Neural progenitor cell (in vitro differentiated cells): ENCODE results near the gene KISS1R. TPM values are rescaled to one million over a fixed set of nuclear protein-coding genes. Genes with fewer than 3 reads are reported as not detected.

ENCODE experiments used
- DNase-seq: peaks from one replicate; pipeline ENCODE4 v3.0.0-alpha.2; 2016; ENCODE audit warnings: low spot score
- H2AFZ ChIP-seq: fragments of 200-600 bp; sonication (generic); replicated peaks from 2 replicates; pipeline ENCODE4 v1.6.1; 2016; ENCODE audit warnings: antibody characterized with exemption
- H3F3A ChIP-seq: fragments of 200-600 bp; sonication (generic); 2 replicates; pipeline ENCODE4 v1.6.1; 2016; ENCODE audit warnings: antibody characterized with exemption, low read depth
- H3K27ac ChIP-seq: fragments of 200-600 bp; sonication (generic); 2 replicates; pipeline ENCODE4 v1.5.1; 2016; ENCODE audit warnings: mild to moderate bottlenecking
- H3K27me3 ChIP-seq: fragments of 200-600 bp; sonication (generic); 2 replicates; pipeline ENCODE4 v1.6.1; 2016; ENCODE audit warnings: mild to moderate bottlenecking, moderate library complexity
- H3K36me3 ChIP-seq: fragments of 200-600 bp; sonication (generic); 2 replicates; pipeline ENCODE4 v1.5.1; 2016
- H3K4me1 ChIP-seq: fragments of 200-600 bp; sonication (generic); 2 replicates; pipeline ENCODE4 v1.6.1; 2016; ENCODE audit warnings: mixed run types
- H3K4me2 ChIP-seq: fragments of 200-600 bp; sonication (generic); 2 replicates; pipeline ENCODE4 v1.6.1; 2016
- H3K4me3 ChIP-seq: fragments of 200-600 bp; sonication (generic); 2 replicates; pipeline ENCODE4 v1.5.1; 2016
- H3K79me2 ChIP-seq: fragments of 200-600 bp; sonication (generic); 2 replicates; pipeline ENCODE4 v1.6.1; 2016; ENCODE audit warnings: low read depth
- H3K9ac ChIP-seq: fragments of 200-600 bp; sonication (generic); 2 replicates; pipeline ENCODE4 v1.6.1; 2016
- H3K9me3 ChIP-seq: fragments of 200-600 bp; sonication (generic); 2 replicates; pipeline ENCODE4 v1.5.1; 2016; ENCODE audit warnings: low read depth
- H4K20me1 ChIP-seq: fragments of 200-600 bp; sonication (generic); 2 replicates; pipeline ENCODE4 v1.6.1; 2016; ENCODE audit warnings: low read depth
- H3K27ac Mint-ChIP-seq: 3 replicates; pipeline ENCODE4 v1.8.0; 2021; ENCODE audit warnings: mixed read lengths
- H3K27me3 Mint-ChIP-seq: 2 replicates; pipeline ENCODE4 v1.8.0; 2022; ENCODE audit warnings: low read depth, mild to moderate bottlenecking, inconsistent platforms, moderate library complexity, mixed read lengths; ENCODE audit not compliant: insufficient read depth
- H3K36me3 Mint-ChIP-seq: 3 replicates; pipeline ENCODE4 v1.8.0; 2021; ENCODE audit warnings: mixed read lengths
- H3K4me1 Mint-ChIP-seq: 3 replicates; pipeline ENCODE4 v1.8.0; 2021; ENCODE audit warnings: mixed read lengths
- H3K4me3 Mint-ChIP-seq: 3 replicates; pipeline ENCODE4 v1.8.0; 2021; ENCODE audit warnings: mild to moderate bottlenecking, moderate library complexity, mixed read lengths
- H3K9me3 Mint-ChIP-seq: 3 replicates; pipeline ENCODE4 v1.8.0; 2020; ENCODE audit warnings: mixed read lengths
- EZH2 ChIP-seq: fragments of 200-600 bp; sonication (generic); IDR thresholded peaks from 2 replicates; pipeline ENCODE4 v1.6.1; 2017; ENCODE audit warnings: antibody characterized with exemption, mild to moderate bottlenecking, moderate library complexity
- EZH2phosphoT487 ChIP-seq: fragments of 200-600 bp; sonication (generic); IDR thresholded peaks from 2 replicates; pipeline ENCODE4 v1.6.1; 2017; ENCODE audit warnings: antibody characterized with exemption
- total RNA-seq: library from RNA; depleted of rRNA; stranded (reverse); fragments of >200 nt; gene quantifications from 2 replicates; pipeline ENCODE4 v1.2.3, GENCODE V29; 2015; ENCODE audit warnings: low replicate concordance
- TF ChIP-seq, protein P1 (sequence below): fragments of 200-600 bp; sonication (generic); IDR thresholded peaks from 2 replicates; pipeline ENCODE4 v1.5.1; 2017; ENCODE audit warnings: antibody characterized with exemption, mild to moderate bottlenecking

Gene KISS1R
- total RNA-seq, 1 donor from 2014 or later: not detected

DNA sequence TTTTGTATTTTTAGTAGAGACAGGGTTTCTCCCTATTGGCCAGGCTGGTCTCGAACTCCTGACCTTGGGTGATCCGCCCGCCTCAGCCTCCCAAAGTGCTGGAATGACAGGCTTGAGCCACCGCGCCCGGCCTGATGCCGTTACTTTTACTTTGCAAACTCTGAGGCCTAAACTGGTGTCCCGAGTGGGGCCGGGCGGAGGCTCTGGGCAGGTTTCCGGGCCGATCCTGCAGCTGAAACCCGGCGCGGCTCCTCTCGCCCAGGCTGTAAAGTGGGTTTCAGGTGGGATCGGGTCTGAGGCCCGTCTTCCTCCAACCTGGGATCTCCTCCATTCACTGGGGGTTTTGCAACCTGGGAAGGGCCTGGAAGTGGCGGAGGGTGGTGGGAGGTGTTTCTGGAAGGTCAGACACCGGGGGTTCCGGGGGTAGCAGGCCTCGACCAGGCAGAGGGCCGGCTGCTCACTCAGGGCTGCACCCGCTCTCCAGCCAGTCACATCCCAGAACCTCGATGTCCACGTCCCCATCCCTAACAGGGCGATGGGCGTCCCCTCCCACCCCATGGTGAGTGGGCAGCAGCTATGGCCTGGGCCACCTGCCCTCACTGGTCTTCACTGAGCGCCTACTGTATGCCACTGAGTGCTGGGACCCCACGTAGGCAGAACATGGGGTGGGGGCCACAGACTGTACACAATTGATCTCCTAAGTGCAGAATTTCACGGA is 45.7 kb downstream of the KISS1R start:
- Histone ChIP-seq H3K4me1 (no peaks in the 10 kb centered on the region), H3K36me3 (peaks cover 9% of the 10 kb centered on the region), H4K20me1 (peaks cover 5% of the 10 kb centered on the region), H3K79me2 (peaks cover 27% of the 10 kb centered on the region), H3K4me2 (no peak overlapping the region), H3K4me3 (no peak overlapping the region), H3K27ac (no peak overlapping the region), H3K9me3 (no peaks in the 10 kb centered on the region), H3F3A (no peaks in the 10 kb centered on the region), H2AFZ (no peak overlapping the region), H3K27me3 (no peaks in the 10 kb centered on the region), H3K9ac (no peak overlapping the region)
- Mint-ChIP-seq H3K27me3 (peaks cover 5% of the 10 kb centered on the region), H3K36me3 (peaks cover 28% of the 10 kb centered on the region), H3K4me1 (peaks cover 18% of the 10 kb centered on the region), H3K4me3 (no peak overlapping the region), H3K9me3 (peaks cover 3% of the 10 kb centered on the region), H3K27ac (no peak overlapping the region)
- no peak for TF ChIP-seq EZH2phosphoT487
- DNase-seq: no peak

GRCh38 chr19:963486-963951 is 46.4 kb downstream of the KISS1R start:
- peaks cover 7% of the 10 kb centered on the region for H3K27me3 Mint-ChIP-seq
- peaks cover 18% of the 10 kb centered on the region for H3K4me1 Mint-ChIP-seq
- peaks cover 32% of the 10 kb centered on the region for H3K36me3 Mint-ChIP-seq
- Histone ChIP-seq H3K36me3 (peaks cover 12% of the 10 kb centered on the region), H3K4me3 (no peak overlapping the region), H3F3A (no peaks in the 10 kb centered on the region), H3K9me3 (no peaks in the 10 kb centered on the region), H3K27me3 (no peaks in the 10 kb centered on the region), H4K20me1 (peaks cover 5% of the 10 kb centered on the region), H3K27ac (no peak overlapping the region), H3K79me2 (peaks cover 21% of the 10 kb centered on the region), H3K4me2 (no peak overlapping the region), H3K4me1 (no peaks in the 10 kb centered on the region), H3K9ac (no peak overlapping the region), H2AFZ (no peak overlapping the region)
- H3K27ac Mint-ChIP-seq: no peak overlapping the region
- peaks cover 3% of the 10 kb centered on the region for H3K9me3 Mint-ChIP-seq
- TF ChIP-seq EZH2 (no peak), EZH2phosphoT487 (no peak)
- TF ChIP-seq, protein P1, sequence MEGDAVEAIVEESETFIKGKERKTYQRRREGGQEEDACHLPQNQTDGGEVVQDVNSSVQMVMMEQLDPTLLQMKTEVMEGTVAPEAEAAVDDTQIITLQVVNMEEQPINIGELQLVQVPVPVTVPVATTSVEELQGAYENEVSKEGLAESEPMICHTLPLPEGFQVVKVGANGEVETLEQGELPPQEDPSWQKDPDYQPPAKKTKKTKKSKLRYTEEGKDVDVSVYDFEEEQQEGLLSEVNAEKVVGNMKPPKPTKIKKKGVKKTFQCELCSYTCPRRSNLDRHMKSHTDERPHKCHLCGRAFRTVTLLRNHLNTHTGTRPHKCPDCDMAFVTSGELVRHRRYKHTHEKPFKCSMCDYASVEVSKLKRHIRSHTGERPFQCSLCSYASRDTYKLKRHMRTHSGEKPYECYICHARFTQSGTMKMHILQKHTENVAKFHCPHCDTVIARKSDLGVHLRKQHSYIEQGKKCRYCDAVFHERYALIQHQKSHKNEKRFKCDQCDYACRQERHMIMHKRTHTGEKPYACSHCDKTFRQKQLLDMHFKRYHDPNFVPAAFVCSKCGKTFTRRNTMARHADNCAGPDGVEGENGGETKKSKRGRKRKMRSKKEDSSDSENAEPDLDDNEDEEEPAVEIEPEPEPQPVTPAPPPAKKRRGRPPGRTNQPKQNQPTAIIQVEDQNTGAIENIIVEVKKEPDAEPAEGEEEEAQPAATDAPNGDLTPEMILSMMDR: no peak
- no peak for DNase-seq
- H3K4me3 Mint-ChIP-seq: no peak overlapping the region

DNA sequence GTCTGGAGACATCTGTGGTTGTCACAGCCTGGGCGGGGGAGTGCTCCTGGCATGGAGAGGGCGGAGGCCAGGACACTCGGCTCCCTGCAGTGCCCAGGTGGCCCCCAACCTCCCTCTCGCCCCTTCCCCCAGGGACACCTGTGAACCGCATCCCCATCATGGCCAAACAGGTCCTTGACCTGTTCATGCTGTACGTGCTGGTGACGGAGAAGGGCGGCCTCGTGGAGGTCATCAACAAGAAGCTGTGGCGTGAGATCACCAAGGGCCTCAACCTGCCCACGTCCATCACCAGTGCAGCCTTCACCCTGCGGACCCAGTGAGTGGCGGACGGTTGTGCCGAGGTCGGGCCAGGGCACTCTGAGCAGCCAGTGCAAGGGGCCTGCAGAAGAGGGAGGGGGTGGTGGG is 47.0 kb downstream of the KISS1R start:
- Histone ChIP-seq H3K4me2 (no peak overlapping the region), H3K27ac (no peak overlapping the region), H3K9me3 (no peaks in the 10 kb centered on the region), H3F3A (peaks cover 4% of the 10 kb centered on the region), H3K4me1 (no peaks in the 10 kb centered on the region), H3K36me3 (peaks cover 18% of the 10 kb centered on the region), H4K20me1 (peaks cover 5% of the 10 kb centered on the region), H3K27me3 (no peaks in the 10 kb centered on the region), H3K79me2 (peaks cover 17% of the 10 kb centered on the region), H2AFZ (no peak overlapping the region), H3K9ac (no peak overlapping the region), H3K4me3 (no peak overlapping the region)
- H3K9me3 Mint-ChIP-seq: peaks cover 3% of the 10 kb centered on the region
- peaks cover 16% of the 10 kb centered on the region for H3K4me1 Mint-ChIP-seq
- no peak overlapping the region for H3K27ac Mint-ChIP-seq
- TF ChIP-seq EZH2 (no peak), EZH2phosphoT487 (no peak)
- TF ChIP-seq, protein P1: no peak
- no peak for DNase-seq
- peaks cover 33% of the 10 kb centered on the region for H3K36me3 Mint-ChIP-seq
- H3K4me3 Mint-ChIP-seq: no peak overlapping the region
- peaks cover 7% of the 10 kb centered on the region for H3K27me3 Mint-ChIP-seq
